ENCODE results near the gene TMPRSS3.
A peak's percentile ranks its signal among the peaks of the same experiment; 100 is the strongest.

TMPRSS3 gene

DNA sequence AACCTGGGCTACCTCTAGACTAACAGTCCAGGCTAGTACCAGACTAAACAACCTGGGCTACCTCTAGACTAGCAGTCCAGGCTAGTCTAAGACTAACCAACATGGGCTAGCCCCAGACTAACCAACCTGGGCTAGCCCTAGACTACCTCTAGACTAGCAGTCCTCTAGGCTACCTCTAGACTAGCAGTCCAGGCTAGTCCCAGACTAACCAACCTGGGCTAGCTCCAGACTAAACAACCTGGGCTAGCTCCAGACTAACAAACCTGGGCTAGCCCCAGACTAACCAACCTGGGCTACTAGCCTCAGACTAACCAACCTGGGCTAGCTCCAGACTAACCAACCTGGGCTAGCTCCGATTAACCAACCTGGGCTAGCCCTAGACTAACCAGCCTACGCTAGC, 47.1 kb downstream of the TMPRSS3 start:
- no peak for DNase-seq

DNA sequence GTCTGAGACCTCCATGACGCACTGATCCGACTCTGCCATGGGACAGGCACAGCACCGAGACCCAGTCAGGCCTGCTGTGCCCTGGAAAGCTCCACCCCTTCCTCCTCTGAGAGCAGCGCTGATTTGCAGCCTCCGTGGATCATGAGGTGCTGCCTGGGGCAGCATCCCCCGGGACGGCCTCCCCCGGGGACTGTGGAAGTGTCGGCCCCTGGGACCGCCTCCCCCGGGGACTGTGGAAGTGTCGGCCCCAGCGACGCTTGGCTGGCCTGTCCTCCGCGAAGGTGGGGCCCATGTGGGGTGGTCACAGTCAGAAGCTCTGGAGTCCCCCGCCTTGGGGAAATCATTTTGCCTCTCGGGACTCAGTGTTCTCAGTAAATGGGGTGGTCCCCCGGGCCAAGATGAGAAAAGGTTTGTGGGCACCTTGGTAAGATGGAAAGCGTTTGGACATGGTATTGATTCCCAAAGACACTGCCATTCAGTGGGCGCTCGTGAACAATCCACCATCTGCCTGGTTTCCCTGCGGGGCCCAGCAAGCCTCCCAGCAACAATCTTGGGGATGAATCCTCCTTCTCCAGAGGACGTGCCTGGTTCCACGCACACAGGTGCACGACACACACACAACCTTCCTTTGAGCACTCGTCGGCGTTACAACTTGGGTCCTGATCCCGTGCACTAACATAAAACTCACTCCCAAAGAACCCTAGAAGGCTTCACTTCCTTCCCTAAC, 48.1 kb downstream of the TMPRSS3 start:
- DNase-seq = no peak

DNA sequence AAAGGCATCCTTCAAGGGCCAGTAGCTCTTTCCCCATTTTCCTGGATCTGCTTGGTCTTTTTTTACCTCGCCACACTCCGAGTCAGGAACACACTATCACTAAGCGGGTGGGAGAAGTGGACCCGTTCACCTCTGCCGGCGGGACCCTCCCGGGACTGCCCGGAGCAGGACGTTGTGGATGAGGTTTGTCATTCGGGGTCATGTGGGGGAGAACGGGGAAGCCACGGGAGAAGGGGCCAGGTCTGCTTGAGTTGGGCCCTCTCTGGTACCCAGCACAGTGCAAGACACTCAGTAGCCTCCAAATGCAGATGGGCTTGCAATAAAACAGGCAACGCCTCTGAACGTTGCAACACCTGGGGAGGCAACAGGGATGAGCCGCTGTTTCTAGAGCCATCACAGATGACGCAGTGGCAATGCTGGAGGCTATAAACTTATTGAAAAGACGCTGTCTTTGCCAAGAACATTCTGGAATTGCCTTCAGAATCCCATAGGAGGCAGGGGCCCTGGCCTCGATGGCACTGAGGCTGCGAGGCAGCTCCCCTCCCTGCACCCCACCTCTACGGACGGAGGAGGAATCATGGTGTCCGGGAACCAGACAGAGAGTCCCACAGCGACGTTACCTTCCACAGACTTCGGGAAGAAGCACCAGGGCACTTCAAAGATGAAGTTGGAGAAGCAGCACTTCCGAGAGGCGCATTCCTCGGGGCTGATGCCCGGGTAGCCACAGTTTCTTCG, 48.8 kb downstream of the TMPRSS3 start:
- no peak for DNase-seq

DNA sequence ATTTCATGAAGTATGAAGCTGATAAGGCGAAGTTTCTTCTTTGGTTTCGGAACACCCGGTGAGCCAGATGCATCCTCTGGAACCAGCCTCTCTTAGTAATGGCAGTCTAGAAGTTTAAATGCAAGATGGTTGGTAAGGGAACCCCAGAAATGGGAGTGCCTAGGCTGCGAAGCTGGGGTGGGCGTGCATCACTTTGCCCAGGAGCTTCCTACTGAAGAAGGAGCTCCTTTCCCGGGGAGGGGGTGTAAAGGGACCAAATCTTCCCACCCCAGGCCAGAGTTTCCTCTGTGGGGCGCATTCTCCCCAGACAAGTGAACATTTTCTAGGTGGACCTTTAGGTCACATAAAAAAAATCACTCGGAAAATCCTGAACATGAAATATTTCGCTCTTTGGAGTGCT, 49.4 kb downstream of the TMPRSS3 start:
- no peak for DNase-seq

GRCh38 chr21:42344631-42345030, 51.2 kb downstream of the TMPRSS3 start:
- DNase-seq = no peak

- DNase-seq = no peak
Measured at GRCh38 chr21:42343963-42344510, 51.8 kb downstream of the TMPRSS3 start.

DNA sequence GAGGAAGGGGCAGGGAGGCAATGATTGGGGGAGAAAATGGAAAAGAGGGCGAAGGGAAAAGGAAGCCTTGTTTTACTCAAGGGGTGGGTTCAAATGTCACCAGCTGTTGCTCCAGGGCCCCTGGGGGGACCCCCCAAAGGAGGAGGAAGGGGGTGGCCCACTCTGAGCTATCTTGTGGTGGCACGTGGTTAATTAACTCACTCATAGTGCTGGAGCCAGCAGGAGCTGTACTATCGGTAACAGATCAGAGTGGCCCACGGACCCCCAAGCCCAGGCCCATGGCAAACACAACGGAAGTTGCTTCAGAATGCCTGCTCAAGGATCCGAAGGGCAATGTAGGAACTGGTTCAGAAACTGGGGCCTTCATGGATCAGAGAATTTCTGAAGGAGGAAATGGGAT, 52.3 kb downstream of the TMPRSS3 start:
- DNase-seq = no peak

- no peak for DNase-seq
Measured at GRCh38 chr21:42343101-42343500, 52.8 kb downstream of the TMPRSS3 start.

GRCh38 chr21:42341776-42342542, 53.9 kb downstream of the TMPRSS3 start:
- DNase-seq = no peak

GRCh38 chr21:42340187-42341050, 55.4 kb downstream of the TMPRSS3 start:
- DNase-seq = no peak

- no peak for DNase-seq
Measured at GRCh38 chr21:42338729-42339715, 56.8 kb downstream of the TMPRSS3 start.

DNA sequence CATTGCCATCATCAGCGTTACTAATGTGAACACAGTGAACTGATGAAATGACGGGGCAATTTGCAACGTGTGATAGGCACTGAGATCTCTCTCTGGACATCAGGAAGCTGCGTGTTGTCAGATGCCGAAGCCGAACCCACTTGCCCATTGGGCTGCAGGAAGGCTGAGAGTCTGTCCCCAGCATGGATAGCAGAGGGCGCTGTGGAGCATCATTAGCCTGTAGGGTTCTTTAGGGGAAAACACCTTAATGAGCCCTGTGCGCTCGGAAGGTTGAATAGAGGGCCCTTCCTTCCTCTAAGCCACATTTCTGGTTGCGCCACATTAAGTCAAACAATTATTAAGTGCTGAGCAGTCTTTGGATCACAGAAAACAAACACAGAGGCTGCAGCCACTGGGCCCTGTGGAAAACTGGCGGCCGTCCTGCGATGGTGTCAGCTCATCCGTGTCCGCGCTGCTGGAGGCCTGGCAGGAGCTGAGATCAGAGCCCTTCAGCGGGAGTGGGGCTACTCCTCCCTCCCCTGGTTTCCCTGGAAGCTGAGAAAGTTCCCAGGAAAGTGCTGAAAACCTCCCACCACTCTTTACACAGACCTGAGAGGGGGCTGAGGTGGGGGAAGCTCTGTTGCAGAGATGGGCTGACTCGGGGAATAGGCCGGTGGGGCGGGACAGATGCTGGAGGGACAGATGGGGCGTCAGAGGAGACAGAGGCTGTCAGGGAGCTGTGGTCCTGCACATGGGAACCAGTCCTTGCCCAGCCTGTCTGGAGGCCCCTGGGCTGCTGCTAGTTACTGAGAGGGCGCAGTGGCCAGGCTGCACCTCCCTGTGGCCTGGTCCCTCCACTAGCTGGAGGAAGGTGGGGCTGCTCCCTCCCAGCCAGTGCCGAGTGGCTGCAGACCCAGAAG, 57.8 kb downstream of the TMPRSS3 start:
- DNase-seq = peak; percentile 50

- DNase-seq = no peak
Measured at GRCh38 chr21:42337276-42337675, 58.6 kb downstream of the TMPRSS3 start.

DNA sequence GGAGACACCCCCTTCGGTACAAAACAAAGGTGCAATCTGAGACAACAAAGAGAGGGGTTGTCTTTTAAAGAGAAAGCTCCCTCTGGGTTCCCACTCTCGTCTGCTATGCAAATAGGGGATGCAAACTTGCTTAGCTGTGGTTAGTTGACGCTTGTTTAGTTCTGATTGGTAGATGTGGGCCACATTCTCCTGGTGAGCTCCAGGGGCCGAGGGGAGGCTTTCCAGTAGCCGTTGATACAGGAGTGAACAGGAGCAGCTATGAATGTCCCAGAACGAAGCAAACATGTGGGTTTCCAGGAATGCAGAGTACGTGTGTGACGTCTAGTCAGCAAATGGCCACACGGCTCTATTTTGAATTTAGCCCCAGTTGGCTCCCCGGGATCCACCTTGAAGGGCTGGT, 59.8 kb downstream of the TMPRSS3 start:
- DNase-seq = no peak

DNA sequence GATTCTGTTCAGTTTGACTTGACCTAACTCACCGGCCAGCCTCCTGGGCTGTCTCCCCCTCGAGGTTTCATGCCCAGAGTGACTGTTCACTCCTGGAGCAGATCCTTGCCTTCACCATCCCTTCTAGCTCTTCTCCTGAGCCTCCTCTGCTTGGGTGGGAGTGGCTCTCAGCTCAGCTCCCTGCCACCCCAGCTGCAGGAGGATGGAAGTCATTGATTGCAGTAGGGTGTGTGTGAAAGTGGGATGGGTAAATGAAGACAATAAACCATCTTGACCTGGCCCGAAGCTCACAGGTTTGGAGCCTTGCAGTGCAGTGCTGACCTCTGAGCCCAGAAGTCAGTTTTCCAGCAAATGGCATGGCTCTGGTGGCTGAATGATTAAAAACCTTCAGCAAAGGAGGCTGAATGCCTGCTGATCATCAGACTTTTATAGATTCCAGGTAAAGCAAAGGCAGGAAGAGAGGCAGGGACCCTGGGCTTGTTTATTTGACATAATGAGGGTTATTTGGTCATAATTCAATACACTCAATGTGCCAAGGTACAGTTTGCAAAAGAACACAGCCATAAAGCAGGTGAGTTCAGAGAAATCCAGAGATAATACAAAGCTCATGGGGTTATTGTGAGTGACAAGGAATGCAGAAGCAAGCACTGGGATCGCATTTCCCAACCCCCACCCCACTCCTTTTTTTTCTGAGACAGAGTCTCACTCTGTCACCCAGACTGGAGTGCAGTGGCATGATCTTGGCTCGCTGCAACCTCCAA, 63.1 kb downstream of the TMPRSS3 start:
- no peak for DNase-seq

DNA sequence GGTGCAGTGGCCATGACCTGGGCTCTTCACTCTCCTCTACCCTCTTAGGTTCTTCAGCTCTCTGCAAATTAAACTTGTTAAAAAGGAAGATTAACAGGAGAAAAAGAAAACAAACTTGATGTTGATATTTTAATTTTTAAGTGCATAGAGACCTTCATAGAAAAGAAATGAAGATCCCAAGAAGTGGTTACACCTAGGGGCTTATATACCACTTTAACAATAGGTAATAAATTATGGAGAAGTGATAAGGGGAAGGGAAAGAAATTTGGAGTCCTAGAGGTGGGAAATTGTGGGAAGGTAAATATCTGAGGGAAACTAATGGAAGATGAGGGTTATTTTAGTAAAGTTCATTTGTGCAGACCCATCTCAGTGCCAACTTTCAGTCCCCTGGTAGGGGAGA, 64.2 kb downstream of the TMPRSS3 start:
- DNase-seq = no peak

GRCh38 chr21:42330380-42331371, 65.2 kb downstream of the TMPRSS3 start:
- no peak for DNase-seq

DNA sequence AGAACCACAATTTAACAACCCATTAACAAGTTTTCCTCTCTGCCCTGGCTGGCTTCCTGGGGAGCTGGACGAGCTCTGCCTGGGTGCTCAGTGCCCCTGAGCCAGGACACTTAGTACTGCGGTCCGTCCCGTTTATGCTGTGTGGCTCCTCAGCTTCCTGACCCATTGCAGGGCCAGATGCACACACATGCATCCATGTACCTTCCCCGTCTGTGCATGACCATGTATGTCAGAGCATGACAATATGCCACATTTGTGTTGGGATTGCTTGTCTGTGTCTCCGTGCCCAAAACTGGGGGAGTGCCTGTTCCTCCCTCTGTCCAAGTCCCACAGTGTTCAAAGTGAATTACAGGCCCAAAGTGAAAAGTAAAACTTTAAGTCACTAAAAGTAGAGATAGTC, 71.0 kb downstream of the TMPRSS3 start:
- no peak for DNase-seq
